Amniotic epithelial cell (primary cell): ENCODE measurements around the gene PM20D1.

ENCODE experiments used
- DNase-seq: peaks from one replicate; pipeline ENCODE4 v3.0.0-alpha.2; 2010; ENCODE audit warnings: low read depth

Gene PM20D1

GRCh38 chr1:205804605-205805004, 45.3 kb downstream of the PM20D1 start:
- no peak for DNase-seq

GRCh38 chr1:205803986-205804385, 45.9 kb downstream of the PM20D1 start:
- DNase-seq, result no peak

GRCh38 chr1:205802060-205802459, 47.9 kb downstream of the PM20D1 start:
- no peak for DNase-seq

GRCh38 chr1:205800981-205801703, 48.8 kb downstream of the PM20D1 start:
- no peak for DNase-seq

- DNase-seq, result no peak
Measured at GRCh38 chr1:205800427-205800826, 49.5 kb downstream of the PM20D1 start.

- no peak for DNase-seq
Measured at GRCh38 chr1:205798577-205798976, 51.4 kb downstream of the PM20D1 start.

- no peak for DNase-seq
Measured at GRCh38 chr1:205797168-205797567, 52.8 kb downstream of the PM20D1 start.

- DNase-seq, result no peak
Measured at GRCh38 chr1:205794011-205794730, 55.8 kb downstream of the PM20D1 start.

GRCh38 chr1:205792961-205793673, 56.8 kb downstream of the PM20D1 start:
- DNase-seq, result no peak

GRCh38 chr1:205792481-205792881, 57.5 kb downstream of the PM20D1 start:
- no peak for DNase-seq

GRCh38 chr1:205791568-205792180, 58.3 kb downstream of the PM20D1 start:
- peak; percentile 36 for DNase-seq

- DNase-seq, result no peak
Measured at GRCh38 chr1:205787287-205787916, 62.5 kb downstream of the PM20D1 start.

GRCh38 chr1:205786601-205787000, 63.3 kb downstream of the PM20D1 start:
- no peak for DNase-seq

GRCh38 chr1:205785446-205785845, 64.5 kb downstream of the PM20D1 start:
- no peak for DNase-seq

- no peak for DNase-seq
Measured at GRCh38 chr1:205783904-205784303, 66.0 kb downstream of the PM20D1 start.

GRCh38 chr1:205783433-205783795, 66.5 kb downstream of the PM20D1 start:
- no peak for DNase-seq

- DNase-seq, result no peak
Measured at GRCh38 chr1:205782627-205783432, 67.1 kb downstream of the PM20D1 start.

GRCh38 chr1:205780335-205780734, 69.6 kb downstream of the PM20D1 start:
- DNase-seq, result no peak
